ENCODE data around the gene HYAL4.
A peak's percentile ranks its signal among the peaks of the same experiment; 100 is the strongest.

HYAL4 gene

DNA sequence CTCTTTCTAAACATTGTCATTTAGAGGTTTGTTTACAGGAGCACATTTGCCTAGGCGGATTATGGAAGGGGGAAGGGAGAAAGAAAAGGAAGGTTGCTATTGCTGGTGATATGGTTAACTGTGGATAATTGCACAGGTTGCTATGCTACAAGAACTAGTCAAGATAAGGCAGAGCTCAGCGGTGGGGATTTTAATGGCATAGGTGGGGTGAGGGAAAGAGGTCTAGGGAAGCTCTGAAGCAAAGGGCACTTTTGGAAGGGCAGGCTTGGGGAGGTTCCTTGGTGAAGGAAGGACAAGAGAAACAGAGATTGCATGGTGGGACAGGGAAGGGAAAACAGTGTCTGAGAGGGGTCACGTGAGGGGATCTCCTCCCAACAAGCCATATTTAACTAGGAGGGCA, 19.5 kb downstream of the HYAL4 start:
- no peak for DNase-seq (ENCODE audit: low read depth)
- TF ChIP-seq, protein P1, sequence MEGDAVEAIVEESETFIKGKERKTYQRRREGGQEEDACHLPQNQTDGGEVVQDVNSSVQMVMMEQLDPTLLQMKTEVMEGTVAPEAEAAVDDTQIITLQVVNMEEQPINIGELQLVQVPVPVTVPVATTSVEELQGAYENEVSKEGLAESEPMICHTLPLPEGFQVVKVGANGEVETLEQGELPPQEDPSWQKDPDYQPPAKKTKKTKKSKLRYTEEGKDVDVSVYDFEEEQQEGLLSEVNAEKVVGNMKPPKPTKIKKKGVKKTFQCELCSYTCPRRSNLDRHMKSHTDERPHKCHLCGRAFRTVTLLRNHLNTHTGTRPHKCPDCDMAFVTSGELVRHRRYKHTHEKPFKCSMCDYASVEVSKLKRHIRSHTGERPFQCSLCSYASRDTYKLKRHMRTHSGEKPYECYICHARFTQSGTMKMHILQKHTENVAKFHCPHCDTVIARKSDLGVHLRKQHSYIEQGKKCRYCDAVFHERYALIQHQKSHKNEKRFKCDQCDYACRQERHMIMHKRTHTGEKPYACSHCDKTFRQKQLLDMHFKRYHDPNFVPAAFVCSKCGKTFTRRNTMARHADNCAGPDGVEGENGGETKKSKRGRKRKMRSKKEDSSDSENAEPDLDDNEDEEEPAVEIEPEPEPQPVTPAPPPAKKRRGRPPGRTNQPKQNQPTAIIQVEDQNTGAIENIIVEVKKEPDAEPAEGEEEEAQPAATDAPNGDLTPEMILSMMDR (IDR thresholded peaks at IDR 0.05; ENCODE audit: low read depth, low read length, missing control alignments), result no peak
- no peak overlapping the region for H3K4me3 ChIP-seq (ENCODE audit: low read depth, low read length)

DNA sequence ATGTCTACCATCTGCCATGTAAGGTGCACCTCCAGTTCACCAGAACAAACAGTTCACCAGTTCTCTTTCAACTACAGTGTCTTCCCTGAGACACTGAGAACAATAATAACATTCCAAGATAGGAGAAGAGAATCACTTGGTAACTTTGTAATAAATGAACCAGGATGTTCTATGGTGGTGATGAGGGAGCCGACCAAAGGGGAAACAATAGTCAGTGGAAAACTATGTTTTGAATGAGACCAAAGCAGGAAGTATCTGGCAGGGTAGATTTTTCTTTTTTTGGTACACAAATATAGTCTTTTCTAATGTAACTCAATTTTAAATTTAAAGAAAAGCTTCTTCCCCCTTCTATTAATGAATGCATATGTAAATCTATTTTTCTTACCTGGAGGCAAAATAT, 20.0 kb downstream of the HYAL4 start:
- DNase-seq (ENCODE audit: low read depth), result no peak
- H3K4me3 ChIP-seq (ENCODE audit: low read depth, low read length), result no peak overlapping the region
- TF ChIP-seq, protein P1 (IDR thresholded peaks at IDR 0.05; ENCODE audit: low read depth, low read length, missing control alignments), result no peak

DNA sequence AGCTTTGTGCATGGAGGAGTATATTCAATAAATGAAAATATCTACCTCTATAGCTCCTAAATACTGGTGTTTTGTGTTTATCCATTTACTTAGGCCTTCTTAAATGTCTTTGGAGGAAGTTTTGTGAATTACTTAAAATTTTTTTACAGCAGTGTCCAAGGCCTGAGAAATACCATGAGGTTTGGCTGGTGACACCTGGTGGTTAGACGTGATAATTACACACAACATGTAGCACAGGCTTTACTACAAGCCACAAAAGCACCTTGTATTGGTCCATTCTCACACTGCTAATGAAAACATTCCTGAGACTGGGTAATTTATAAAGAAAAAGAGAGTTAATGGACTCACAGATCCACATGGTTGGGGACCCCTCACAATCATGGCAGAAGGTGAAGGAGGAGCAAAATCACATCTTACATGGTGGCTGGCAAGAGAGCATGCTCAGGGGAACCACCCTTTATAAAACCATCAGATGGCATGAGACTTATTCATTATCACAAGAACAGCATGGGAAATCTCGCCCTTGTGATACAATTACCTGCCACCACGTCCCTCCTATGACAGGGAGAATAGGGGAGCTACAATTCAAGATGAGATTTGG, 20.6 kb downstream of the HYAL4 start:
- DNase-seq (ENCODE audit: low read depth), result peak; percentile 30
- no peak overlapping the region for H3K4me3 ChIP-seq (ENCODE audit: low read depth, low read length)
- TF ChIP-seq, protein P1 (IDR thresholded peaks at IDR 0.05; ENCODE audit: low read depth, low read length, missing control alignments), result peak; percentile 58

DNA sequence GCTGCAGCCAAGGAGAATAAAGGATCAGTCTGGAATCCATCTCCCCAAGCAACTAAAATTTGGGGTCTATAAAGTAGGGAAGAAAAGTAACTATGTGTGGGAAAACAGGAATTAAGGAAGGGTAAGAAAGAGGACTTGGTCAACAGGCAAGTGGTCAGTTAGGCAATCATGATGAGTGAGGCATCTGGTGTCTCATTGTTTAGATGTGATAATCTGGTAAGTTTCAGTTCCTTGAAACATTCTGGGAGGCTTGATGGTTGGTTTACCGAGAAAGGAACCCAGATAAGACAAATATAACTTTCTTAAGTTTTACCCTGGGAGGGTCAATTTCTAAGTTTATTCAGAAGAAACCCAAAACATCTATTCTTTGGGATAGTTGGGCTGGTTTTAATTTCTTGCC, 22.3 kb downstream of the HYAL4 start:
- DNase-seq (ENCODE audit: low read depth), result no peak
- no peak overlapping the region for H3K4me3 ChIP-seq (ENCODE audit: low read depth, low read length)
- TF ChIP-seq, protein P1 (IDR thresholded peaks at IDR 0.05; ENCODE audit: low read depth, low read length, missing control alignments), result no peak

DNA sequence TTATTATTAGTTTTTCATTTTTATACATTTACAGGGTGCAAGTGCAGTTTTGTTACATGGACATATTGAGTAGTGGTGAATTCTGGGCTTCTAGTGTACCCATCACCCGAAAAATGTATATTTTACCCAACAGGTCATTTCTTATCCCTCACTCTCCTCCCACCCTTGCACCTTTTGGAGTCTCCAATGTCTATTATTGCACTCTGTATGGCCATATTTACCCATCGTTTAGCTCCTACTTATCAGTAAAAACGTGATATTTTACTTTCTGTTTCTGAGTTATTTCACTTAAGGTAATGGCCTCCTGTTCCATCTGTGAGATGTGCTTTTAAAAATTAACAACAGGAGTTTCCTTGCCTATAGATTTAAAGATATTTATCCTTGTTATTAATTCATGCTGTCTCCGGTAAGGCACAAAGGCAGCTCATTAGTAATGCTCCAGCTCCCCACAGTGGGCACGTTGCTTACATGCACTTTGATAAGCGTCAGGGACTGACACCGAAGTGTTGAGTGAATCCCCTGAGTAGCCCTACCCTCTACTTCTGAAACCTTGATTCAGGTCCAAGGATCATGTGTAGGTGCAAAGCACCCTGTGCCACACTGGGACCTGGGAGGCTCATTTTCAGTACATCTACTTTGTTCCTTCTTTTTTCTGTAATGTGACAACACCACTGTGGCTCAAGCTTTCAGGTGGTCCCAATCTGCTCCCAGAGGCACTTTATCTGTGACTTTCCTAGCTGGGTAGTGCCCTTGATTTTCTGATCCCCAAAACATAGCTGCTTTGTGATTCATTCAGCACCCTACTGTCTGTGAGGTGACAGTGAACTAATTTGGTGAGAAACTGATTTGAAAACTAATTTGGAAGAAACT, 27.3 kb downstream of the HYAL4 start:
- peak; percentile 22 for DNase-seq (ENCODE audit: low read depth)
- TF ChIP-seq, protein P1 (IDR thresholded peaks at IDR 0.05; ENCODE audit: low read depth, low read length, missing control alignments), result peak; percentile 55
- H3K4me3 ChIP-seq (ENCODE audit: low read depth, low read length), result no peak overlapping the region

DNA sequence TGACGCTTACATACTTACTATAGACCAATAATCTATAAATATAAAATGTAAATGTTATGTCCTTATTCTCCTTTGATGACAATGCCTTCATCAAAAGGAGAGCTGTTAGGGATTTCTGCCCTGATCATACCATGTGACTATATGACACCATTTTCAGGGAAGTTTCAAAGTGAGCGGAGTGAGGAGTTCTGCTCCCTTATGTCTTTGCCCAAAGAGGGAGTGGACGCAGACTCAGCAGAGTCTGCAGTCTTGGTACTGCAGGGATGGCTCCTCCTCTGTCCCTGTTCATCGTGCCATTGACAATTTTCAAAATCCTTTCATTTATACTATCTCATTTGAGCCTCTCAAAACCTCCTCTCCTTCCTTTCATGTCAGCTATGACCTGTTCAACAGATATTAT, 27.9 kb downstream of the HYAL4 start:
- TF ChIP-seq, protein P1 (IDR thresholded peaks at IDR 0.05; ENCODE audit: low read depth, low read length, missing control alignments), result no peak

More for the DNA sequence above, 27.9 kb downstream of the HYAL4 start:
- H3K4me3 ChIP-seq (ENCODE audit: low read depth, low read length), result no peak overlapping the region
- DNase-seq (ENCODE audit: low read depth), result no peak

Data from GM12864 (cell line).